HG03520 (cell line): ENCODE results near the gene CENPT.
"Not testable (repeated sequence)": the region's sequence is repeated elsewhere in the genome, so short reads cannot be mapped to it uniquely, and the experiment has no call there.

Experiments
- ATAC-seq: cut with Tn5 transposase; IDR thresholded peaks from one replicate; pipeline ENCODE4 v1.9.1; 2021; ENCODE audit warnings: mild to moderate bottlenecking, moderate library complexity; ENCODE audit not compliant: unreplicated experiment

Gene CENPT

DNA sequence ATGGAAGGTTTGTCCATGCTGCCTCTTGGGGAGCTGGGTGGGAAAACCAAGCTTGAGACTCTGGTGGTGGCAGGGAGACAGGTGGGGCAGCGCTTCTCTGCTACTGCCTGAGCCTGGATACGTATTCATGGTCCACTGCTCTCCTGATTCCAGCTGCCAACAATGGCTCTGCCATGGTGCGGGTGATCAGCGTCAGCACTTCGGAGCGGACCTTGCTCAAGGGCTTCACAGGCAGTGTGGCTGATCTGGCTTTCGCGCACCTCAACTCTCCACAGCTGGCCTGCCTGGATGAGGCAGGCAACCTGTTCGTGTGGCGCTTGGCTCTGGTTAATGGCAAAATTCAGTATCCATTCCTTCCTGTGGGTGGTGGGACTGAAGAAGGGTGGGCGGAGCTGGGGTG is 29.6 kb upstream of the CENPT start:
- ATAC-seq, result no peak

DNA sequence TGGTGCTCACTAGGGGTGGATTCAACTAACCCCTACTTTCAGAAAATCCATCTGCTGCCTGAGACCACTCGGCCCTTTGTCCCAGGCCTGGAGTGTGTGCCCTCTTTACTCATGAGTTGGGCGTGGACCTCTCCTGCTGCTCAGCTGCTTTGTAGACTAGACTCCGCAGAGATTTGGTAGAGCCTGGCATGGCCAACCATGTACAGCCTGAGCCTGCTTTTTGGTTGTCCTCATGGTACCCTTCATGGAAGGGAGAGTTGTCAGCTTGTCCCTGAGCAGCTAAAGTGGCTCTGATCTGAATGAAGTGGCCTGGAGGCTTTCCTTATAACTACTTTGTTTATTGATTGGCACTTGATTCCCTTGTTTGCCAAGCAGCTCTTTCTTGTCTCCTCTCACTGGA is 26.9 kb upstream of the CENPT start:
- ATAC-seq, result no peak

DNA sequence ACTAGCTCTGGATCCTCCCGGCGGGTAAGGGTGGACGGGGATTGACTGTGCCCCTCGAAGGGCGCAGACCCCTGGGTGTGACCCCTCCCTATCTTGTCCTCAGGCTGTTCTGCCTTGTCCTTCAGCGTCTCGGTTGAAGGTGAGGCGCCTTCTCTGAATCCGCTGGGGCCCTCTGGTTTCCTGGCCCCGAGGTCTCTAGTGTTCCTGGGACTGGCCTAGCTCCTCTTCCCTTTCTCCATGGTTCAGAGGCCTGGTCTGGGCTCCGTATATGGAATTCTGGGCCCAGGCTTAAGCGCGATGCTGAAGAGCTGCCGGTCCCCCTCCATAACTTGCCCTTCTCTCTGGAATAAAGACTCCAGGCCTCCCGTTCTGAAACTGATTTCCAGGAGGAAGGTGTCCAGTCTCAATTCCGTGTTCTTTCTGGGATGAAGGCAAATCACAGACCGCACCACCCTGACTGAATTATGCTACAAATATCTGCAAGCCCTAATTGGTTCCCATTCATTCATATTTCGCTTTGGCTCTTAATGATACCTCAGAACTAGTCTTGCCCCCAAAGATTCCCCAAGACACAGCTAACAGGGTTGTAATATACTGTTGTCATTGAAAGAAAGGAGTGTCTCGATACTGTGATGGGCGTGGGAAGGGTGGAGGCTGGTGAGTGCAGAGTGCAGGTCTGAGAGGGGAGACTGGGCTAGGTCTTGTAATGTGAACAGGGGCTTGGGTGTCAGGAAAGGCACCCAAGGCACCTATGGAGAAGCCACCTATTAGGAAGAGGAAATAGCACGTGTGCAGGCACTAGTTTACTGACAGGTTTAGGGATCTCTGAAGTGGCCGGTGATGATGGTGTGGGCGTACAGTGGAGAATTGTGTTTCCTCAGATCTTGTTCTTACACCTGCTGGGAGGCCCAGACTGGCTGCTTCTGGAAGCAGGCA is 26.2 kb upstream of the CENPT start:
- ATAC-seq, result peak; percentile 11

DNA sequence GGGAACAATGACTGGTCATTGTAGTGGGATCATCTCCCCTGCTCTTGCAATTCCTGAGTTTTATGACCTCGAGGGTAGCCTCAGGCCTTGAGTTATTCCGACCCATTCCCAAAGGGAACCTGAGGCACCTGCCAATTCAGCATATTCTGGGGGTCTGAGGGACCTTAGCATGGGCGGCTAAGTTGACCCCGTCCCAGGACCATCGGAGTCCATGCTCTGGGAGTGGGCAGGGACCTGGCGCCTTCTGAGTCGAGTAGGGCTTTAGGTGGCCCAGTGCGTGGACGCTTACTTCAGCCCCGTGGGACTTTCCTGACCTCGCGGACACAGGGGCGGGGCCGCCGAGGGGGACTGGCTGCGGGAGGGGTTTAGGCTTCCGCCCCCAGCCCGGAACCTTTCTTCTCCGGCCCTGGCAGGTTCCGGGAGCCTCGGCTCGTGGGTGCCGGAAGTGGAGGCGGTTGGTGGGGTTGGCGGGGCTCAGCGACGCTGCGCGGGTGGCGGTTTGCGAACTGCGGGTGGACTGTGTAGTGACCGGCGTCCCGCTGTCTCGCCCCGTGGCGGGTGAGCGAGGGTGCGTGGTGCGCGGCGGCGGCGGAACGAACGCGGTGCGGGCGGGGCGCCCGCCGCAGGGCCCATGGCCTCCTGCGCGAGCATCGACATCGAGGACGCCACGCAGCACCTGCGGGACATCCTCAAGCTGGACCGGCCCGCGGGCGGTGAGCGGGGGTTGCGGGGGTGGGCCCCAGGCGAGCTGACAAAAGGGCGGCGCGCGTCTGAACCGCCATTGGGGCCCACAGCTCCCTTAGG is 25.3 kb upstream of the CENPT start, which contains the start of gene EDC4:
EDC4 (plus strand) TSS at position 422 of the 804 bp plus-strand sequence; CDS start at position 632, 210 bp downstream.
- peak; percentile 66 for ATAC-seq

DNA sequence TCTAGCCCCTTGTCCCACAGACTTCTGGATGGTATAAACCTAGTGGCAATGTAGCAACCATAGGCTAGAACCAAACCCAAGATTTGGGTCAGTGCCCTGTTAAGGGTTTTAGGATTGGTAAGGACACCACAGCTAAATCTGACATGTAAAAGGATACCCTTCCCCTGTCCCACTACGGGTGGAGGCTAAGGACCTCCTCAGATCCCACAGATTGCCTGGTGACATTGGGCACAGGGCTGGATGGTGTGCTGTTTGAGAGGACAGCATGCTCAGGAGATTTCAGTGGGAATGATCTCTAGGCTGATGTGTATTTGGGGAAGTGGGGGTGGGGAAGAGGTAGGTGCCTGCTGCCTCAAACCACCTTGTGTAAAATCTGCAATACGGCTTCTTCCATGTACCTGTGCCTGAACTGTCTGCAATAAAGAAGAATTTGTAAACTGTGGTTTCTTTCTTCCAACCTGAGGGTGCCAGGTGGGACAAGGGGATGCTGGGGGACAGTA is 24.7 kb upstream of the CENPT start:
- ATAC-seq, result no peak

DNA sequence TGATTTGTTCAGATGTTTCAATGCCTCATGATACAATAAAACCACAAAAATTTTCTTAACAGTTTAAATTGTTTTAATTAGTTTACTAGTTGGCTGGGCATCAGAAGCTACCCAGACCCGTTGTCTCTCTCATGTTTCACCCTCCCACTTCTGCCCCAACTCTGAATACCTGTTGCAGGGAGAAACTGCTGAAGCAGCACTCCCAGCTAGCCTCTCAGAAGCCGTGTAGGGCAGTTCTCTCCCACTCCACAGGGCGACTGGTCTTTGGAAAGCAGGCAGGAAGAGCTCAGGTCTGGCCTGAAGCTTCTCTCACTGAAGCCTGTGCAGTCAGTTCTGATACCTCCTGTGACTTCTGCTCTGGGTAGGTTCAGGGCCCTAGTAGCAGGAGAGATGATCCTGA is 23.8 kb upstream of the CENPT start:
- ATAC-seq, result no peak

DNA sequence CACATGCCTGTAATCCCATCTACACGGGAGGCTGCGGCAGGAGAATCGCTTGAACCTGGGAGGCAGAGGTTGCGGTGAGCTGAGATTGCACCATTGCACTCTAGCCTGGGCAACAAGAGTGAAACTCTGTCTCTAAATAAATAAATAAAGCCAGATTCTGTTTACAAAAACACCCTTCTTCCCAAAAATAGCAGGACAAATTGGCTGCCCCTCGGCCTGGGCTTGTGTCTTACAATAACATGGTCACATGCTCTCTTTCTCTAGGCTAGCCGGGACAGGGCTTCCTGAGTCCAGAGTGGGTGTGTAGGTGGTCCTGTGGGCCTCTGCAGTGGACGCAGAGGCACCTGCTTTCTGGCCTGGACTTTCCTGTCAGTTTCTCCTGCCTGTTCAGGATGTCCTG is 22.2 kb upstream of the CENPT start:
- ATAC-seq, result no peak

DNA sequence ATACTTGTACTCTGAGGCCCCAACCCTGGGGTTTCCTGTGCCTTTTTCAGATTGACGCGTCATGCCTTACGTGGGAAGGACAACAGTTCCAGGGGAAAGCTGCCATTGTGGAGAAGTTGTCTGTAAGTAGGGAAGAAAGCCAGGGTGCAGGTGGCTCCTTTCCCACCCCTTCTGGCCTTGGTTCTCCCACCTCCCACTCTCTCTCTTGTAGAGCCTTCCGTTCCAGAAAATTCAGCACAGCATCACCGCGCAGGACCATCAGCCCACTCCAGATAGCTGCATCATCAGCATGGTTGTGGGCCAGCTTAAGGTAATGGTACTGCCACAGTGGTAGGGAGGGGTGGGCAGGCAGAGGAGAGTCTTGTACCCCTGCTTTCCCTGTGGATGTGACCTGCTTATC is 20.8 kb upstream of the CENPT start:
- ATAC-seq, result no peak

DNA sequence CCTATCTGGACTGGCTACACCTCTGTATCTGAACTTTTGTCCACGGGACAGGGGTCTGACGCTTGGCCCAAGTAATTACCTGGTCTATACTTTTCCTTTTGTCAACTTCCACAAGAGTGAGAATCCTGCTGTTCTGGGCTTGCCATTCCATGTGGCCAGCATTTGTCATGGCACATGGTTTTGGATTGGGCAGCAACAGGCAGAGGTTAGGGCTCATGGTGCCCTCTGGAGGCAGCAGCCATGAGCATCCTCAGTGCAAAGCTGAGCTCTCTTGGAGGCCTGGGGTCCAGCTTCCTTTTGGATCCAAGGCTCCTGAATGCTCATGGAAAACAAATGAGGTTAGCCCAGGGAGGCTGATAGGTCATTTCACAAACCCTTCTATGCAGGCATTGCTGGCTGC is 17.8 kb upstream of the CENPT start:
- ATAC-seq, result no peak

DNA sequence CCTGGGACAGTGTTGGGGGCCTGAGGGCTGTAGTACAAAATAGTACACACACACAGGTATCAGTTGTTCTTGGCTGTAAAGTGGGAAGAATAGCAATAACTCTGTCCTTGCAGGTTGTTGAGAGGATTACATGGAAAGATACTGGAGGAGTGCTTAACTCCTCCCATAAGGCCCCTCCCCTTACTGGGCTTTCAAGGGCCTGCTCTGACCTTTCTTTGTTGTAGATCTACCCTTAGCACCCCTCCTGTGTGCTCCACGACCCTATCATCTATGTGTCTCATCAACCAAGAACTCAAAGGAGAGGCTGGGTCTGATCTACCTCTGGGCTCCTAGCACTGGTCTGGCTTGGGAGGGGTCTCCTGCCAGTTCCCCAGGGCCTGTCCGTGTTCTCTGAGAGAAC is 17.1 kb upstream of the CENPT start:
- ATAC-seq, result no peak

DNA sequence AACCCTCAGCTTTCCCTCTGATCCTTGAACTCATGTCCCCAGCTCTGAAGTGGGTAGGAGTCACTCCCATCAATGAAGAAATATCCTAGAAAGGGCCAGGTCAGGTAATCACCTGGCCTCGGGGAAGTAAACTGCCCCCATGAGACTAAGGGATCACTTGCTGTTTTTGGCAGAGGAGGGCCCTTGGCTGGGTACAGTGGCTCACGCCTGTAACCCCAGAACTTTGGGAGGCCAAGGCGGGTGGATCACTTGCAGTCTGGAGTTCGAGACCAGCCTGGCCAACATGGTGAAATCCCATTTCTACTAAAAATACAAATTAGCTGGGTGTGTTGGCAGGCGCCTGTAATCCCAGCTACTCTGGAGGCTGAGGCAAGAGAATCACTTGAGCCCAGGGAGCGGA is 16.6 kb upstream of the CENPT start:
- ATAC-seq, result not testable (repeated sequence)

DNA sequence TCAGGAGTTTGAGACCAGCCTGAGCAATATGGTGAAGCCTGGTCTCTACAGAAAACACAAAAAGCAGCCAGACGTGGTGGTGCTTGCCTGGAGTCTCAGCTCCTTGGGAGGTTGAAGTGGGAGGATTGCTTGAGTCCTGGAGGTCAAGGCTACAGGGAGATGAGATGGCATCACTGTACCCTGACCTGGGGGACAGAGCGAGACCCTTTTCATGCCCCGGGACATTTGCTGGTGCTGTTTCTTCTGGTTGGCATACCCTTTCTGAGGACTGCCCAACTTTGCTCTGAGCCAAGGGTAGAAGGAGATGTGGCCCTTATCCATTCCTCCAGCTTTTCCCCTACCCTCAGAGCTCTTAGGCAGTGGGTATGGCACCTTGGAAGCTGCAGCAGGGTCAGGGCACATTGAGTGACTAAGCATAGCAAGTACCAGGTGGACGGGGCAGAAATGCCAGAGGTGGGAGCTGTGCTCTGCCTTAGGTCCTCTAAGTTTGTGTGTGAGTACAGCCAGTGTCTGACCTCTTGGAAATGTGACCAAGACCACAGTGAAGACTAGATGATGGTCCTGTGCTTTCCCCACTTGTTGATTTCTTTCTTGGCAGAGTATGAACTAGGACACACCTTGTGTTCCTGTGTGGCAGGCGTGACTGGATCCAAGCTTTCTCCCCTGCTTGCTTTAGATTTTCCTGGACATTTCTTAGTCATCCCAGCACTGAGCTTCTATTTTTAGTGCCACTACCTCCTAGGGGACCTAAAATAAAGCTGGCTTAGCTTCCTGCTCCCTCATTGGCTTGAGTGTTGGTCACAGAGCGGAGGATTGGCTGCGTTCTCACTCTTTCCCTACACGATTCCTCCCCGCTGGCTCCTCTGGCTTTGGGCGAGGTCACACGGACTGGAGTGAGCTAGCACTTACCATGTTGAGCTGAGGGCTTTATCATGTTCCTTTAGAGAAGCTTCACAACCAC is 15.4 kb upstream of the CENPT start:
- ATAC-seq, result no peak

DNA sequence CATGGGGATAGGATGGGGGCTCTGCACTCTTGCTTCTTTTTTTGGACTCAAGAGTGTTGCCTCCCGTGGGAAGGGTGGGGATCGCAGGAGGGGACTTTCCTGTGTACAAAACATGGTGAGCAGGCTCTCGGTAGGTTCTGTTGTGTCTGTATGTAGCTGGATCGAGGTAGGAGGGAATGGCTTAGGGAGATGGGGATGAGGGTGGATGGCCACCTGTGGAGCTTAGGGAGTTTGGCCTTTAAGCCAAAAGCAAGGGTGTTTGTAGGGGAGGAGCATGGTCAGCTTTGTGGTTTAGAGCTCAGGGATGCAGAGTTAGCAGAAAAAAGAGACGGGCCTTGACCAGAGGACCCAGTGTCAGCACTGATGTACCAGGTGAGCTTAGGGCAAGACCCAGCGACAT is 14.4 kb upstream of the CENPT start:
- no peak for ATAC-seq

DNA sequence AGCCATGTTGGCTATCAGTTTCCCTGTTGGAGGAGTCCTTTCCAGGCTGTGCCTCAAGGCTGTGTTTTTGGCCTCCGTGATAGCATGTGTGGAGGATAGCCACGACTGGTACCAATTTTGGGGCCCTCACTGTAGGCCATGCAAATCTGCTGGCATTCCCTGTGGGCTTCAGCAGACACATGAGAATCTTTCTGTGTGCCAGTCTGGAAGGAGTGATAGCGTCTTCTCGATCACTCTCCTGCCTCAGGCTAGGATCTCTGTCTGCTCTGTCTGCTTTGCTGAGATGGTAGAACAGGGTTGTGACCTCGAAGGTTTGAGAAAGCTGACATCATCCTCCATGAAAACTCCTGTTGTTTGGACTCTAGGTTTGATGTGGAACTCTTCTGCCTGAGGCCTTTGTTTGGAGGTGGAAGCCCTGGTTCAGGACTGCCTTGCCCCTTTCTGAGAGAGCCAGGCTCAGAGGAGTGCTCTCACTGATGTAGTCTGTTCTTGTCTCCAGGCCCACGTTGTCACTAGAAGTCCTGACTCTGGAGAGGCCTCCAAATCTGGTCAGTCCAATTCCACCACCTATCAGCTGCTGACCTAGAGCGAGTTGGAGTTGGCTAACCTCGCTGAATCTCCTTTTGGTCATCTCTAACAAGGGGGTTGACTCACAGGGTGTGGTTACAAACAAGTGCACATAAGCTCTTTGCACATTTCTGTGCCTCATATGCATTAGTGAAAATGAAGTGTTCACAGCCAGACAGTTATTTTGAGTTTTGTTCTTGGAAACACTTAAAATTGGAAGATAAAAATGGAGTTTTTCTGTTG is 13.3 kb upstream of the CENPT start:
- no peak for ATAC-seq

DNA sequence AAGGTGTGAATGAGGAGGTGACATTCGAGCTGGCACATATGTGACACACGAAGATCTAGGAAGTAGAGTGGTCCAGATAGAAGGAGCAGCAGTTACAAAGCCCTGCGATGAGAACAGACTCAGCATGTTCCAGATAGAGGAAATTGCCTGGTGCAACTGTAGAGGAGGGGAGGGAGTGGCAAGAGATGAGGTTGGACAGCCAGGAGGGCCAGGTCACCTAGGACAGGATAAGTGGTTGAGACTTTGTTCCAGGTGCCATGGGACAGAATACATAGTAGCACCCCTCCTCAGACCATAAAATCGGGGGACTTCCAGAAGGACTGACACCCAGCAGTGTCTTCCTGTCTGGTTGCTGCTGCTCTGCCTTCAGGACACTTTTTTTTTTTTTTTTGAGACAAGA is 11.0 kb upstream of the CENPT start:
- no peak for ATAC-seq

DNA sequence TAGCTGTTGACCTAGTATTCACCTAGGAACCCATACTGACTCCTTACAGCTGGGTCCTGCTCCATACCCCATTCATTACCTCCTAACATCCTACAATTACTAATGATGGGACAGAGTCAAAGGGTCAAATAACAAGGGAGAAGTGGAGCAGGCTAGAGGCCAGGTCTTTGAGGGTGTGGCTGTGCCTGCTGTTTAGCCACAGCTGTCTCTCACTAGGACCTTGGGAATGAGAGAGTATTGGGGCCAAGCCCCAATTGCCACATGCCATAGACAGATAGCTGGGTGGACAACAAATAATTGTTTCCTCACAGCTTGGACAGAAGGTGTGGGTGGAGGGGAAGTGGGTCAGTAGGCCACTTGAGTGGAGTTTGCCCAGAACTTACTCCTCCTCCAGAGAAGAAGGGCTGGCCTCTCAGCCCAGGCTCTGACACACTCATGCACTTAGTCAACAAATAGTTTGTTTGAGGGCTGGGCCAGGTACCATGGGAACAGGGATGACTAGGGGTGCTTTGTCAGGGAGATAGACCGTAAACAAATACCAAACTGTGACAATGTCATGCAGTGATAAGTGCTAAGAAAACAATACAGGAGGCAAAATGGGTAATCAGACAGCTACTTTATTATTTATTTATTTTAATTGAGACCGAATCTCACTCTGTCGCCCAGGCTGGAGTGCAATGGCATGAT is 10.2 kb upstream of the CENPT start:
- no peak for ATAC-seq

DNA sequence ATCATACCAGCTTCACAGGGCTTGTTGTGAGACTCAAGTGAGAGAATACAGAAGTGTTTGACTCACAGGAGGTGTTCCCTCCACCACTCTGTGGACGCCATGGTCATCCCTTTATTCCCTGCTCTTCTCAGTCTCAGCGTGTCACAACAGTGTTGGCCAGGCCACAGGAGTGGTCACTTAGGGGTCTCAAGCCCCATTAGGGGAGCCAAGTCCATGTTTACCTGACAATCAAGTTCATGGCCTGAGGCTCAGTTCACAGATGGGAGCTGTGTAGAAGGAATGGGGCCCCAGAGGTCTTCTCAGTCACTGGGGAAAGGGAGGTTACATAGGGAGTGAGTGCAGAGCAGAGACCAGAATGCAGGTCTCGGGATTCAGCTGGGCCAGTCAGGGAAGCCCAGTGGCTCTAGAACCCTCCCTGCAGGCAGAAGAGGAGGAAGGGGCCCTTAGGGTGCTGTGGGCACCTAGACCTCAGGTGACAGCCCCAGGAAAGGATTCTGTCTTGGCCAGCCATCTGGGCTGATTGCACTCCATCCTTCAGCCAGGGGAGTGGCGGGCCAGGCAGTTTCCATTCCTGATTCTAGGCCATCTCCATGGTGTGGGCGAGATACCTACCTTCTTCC is 9.5 kb upstream of the CENPT start:
- no peak for ATAC-seq

DNA sequence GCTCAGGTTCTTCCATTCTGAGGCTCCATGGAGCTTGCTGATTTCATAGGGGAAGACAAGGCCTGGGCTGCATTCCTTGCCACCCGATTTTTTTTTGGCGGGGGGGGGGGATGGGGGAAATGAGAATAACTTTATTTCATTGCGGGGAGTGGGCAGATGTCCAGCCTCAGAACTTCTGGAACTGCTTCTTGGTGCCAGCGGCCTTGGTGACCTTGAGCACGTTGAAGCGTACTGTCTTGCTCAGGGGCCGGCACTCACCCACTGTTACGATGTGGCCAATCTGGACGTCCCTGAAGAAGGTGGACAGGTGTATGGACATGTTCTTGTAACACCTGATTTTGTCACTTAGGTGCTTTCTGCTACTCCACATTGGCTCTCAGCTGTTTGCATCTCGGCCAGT is 8.3 kb upstream of the CENPT start:
- ATAC-seq, result no peak

DNA sequence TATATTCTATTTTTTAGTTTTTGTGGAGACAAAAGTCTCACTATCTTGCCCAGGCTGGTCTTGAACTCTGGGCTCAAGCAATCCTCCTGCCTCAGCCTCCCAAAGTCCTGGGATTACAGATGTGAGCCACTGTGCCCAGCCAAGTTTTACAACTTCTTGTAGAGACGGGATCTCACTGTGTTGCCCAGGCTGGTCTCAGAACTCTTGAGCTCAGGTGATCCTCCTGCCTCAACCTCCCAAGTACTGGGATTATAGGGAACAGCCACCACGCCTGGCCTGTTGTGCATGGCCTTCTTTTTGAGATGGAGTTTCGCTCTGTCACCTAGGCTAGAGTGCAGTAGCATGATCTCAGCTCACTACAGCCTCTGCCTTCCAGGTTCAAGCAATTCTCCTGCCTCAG is 6.2 kb upstream of the CENPT start:
- ATAC-seq, result no peak
